RWPE1 (cell line): Measurements from ENCODE around the gene FOXA1.

Source experiments
- CTCF ChIA-PET: fragments of 350-600 bp; sonication (Branson Sonifier 250); formaldehyde crosslinking; extraction: SDS; loops from one replicate; lab custom pipeline; 2021; lab: Yijun Ruan, JAX
- POLR2A ChIA-PET: fragments of 400-600 bp; formaldehyde crosslinking; extraction: SDS; loops from one replicate; lab custom pipeline; 2020; ENCODE audit warnings: antibody characterized with exemption; ENCODE audit not compliant: low non-redundant PET; lab: Yijun Ruan, JAX
- DNase-seq: peaks from one replicate; pipeline ENCODE4 v3.0.0; 2012; ENCODE audit warnings: low spot score
- H3K27ac ChIP-seq: fragments of 450-650 bp; 2 replicates; pipeline ENCODE4 v1.5.1; 2017
- CTCF ChIP-seq: fragments of 450-650 bp; conservative IDR thresholded peaks from 2 replicates; pipeline ENCODE4 v1.5.1; 2017; ENCODE audit warnings: low read depth, mild to moderate bottlenecking

Gene FOXA1

GRCh38 chr14:37590428-37591139 is 4.5 kb downstream of the FOXA1 start:
- DNase-seq: no peak
- ChIA-PET POLR2A (no interaction called here), CTCF (interaction anchor here (0.6 to 1.2 kb wide), 3 partner anchors 339 to 1465 kb away, joined by 3 to 6 read pairs (median 4); no protein-coding TSS in a partner anchor)
- no peak for TF ChIP-seq CTCF
- no peak overlapping the region for H3K27ac ChIP-seq

GRCh38 chr14:37589715-37590427 is 5.2 kb downstream of the FOXA1 start:
- ChIA-PET POLR2A (no interaction called here), CTCF (interaction anchor here (0.6 to 0.7 kb wide), 4 partner anchors 152 to 1464 kb away, joined by 3 to 6 read pairs (median 4); no protein-coding TSS in a partner anchor)
- no peak overlapping the region for H3K27ac ChIP-seq
- DNase-seq: no peak
- no peak for TF ChIP-seq CTCF

GRCh38 chr14:37588956-37589714 is 5.9 kb downstream of the FOXA1 start:
- DNase-seq: no peak
- ChIA-PET POLR2A (no interaction called here), CTCF (interaction anchor here (0.5 to 0.8 kb wide), 4 partner anchors 153 to 359 kb away, joined by 3 to 4 read pairs (median 3); no protein-coding TSS in a partner anchor)
- no peak overlapping the region for H3K27ac ChIP-seq
- no peak for TF ChIP-seq CTCF

GRCh38 chr14:37588667-37588955 is 6.4 kb downstream of the FOXA1 start:
- DNase-seq: no peak
- CTCF ChIA-PET: interaction anchor here (0.8 kb wide), 1 partner anchor 358 kb away, joined by 3 read pairs; no protein-coding TSS in a partner anchor
- TF ChIP-seq CTCF: no peak
- no peak overlapping the region for H3K27ac ChIP-seq
- POLR2A ChIA-PET: no interaction called here

GRCh38 chr14:37587881-37588666 is 7.0 kb downstream of the FOXA1 start:
- DNase-seq: no peak
- ChIA-PET CTCF (interaction anchor here (0.8 kb wide), 1 partner anchor 358 kb away, joined by 3 read pairs; no protein-coding TSS in a partner anchor), POLR2A (no interaction called here)
- no peak for TF ChIP-seq CTCF
- no peak overlapping the region for H3K27ac ChIP-seq
